Peyer's patch (tissue), 4 donors: ENCODE results near the gene CKS2. TPM values are rescaled to one million over a fixed set of nuclear protein-coding genes. Genes with fewer than 3 reads are reported as not detected.

Experiments used
- DNase-seq, 3 donors: peaks; one replicate each; pipeline ENCODE4 v3.0.0-alpha.2; 2017 to 2019
- H3K27ac ChIP-seq, 4 donors: fragments of 200-600 bp; sonication (generic); one replicate each; pipeline ENCODE4 v1.5.1; 2016 to 2019
- H3K27me3 ChIP-seq, 2 donors: fragments of 200-600 bp; sonication (generic); one replicate each; pipeline ENCODE4 v1.5.1; 2019
- H3K36me3 ChIP-seq, 3 donors: fragments of 200-600 bp; sonication (generic); one replicate each; pipeline ENCODE4 v1.5.1; 2016 to 2019
- H3K4me1 ChIP-seq, 4 donors: fragments of 200-600 bp; sonication (generic); one replicate each; pipeline ENCODE4 v1.5.1; 2016 to 2019
- H3K4me3 ChIP-seq, 4 donors: fragments of 200-600 bp; sonication (generic); 1 replicate in 3 of 4; 2 replicates in 1 of 4; pipeline ENCODE4 v1.5.1; 2016 to 2019; ENCODE audit warnings: mild to moderate bottlenecking in 1 of 4
- H3K9me3 ChIP-seq, 4 donors: fragments of 200-600 bp; sonication (generic); one replicate each; pipeline ENCODE4 v1.5.1; 2016 to 2019; ENCODE audit warnings: mild to moderate bottlenecking in 1 of 4
- CTCF ChIP-seq, 6 experiments: fragments of 450-650 bp in 4 of 6; fragments of 200-600 bp in 2 of 6; sonication (generic) in 1 of 6; IDR thresholded peaks; one replicate each; pipeline ENCODE4 v1.5.1; 2017 to 2019; ENCODE audit warnings: antibody characterized with exemption in 6 of 6, mild to moderate bottlenecking in 3 of 6, moderate library complexity in 1 of 6
- POLR2A ChIP-seq, 2 donors: fragments of 450-650 bp; IDR thresholded peaks; one replicate each; pipeline ENCODE4 v1.5.1; 2017; ENCODE audit warnings: antibody characterized with exemption in 2 of 2, mild to moderate bottlenecking in 2 of 2, moderate library complexity in 2 of 2
- total RNA-seq, 4 donors: library from RNA; depleted of rRNA; stranded (reverse); fragments of >200 nt; gene quantifications; one replicate each; pipeline ENCODE4 v1.1.0, GENCODE V29; 2016

CKS2 gene
- total RNA-seq, 4 donors from 2014 or later, result 11.9 to 42.1 (median 17.8) TPM

GRCh38 chr9:89323390-89323789 lies 12.4 kb downstream of the CKS2 start:
- TF ChIP-seq CTCF (IDR thresholded peaks at IDR 0.05), result no peak
- TF ChIP-seq POLR2A (IDR thresholded peaks at IDR 0.05), result no peak
- peaks cover 0 to 31% (median 8%) of the 10 kb centered on the region in 4 donors for H3K4me1 ChIP-seq
- no peaks in the 10 kb centered on the region for H3K27me3 ChIP-seq
- H3K9me3 ChIP-seq, result no peaks in the 10 kb centered on the region
- DNase-seq, result peak in 1 of 3 donors; percentile 57
- H3K4me3 ChIP-seq, result no peak overlapping the region
- H3K27ac ChIP-seq, result no peak overlapping the region
- peaks cover 0 to 29% (median 0%) of the 10 kb centered on the region in 3 donors for H3K36me3 ChIP-seq

- TF ChIP-seq CTCF (IDR thresholded peaks at IDR 0.05) (no peak), POLR2A (IDR thresholded peaks at IDR 0.05) (no peak)
- H3K27me3 ChIP-seq, result no peaks in the 10 kb centered on the region
- DNase-seq, result no peak
- H3K9me3 ChIP-seq, result no peaks in the 10 kb centered on the region
- no peak overlapping the region for H3K4me3 ChIP-seq
- peaks cover 0 to 52% (median 0%) of the 10 kb centered on the region in 3 donors for H3K36me3 ChIP-seq
- H3K4me1 ChIP-seq, result peaks cover 0 to 16% (median 5%) of the 10 kb centered on the region in 4 donors
- no peak overlapping the region for H3K27ac ChIP-seq
Observed at GRCh38 chr9:89325733-89326132, 14.7 kb downstream of the CKS2 start.

- H3K27me3 ChIP-seq, result no peaks in the 10 kb centered on the region
- no peak for DNase-seq
- no peak overlapping the region for H3K4me3 ChIP-seq
- H3K9me3 ChIP-seq, result no peaks in the 10 kb centered on the region
- no peak overlapping the region for H3K27ac ChIP-seq
- H3K36me3 ChIP-seq, result peaks cover 0 to 68% (median 0%) of the 10 kb centered on the region in 3 donors
- TF ChIP-seq POLR2A (IDR thresholded peaks at IDR 0.05) (no peak), CTCF (IDR thresholded peaks at IDR 0.05) (no peak)
- peaks cover 0 to 8% (median 3%) of the 10 kb centered on the region in 4 donors for H3K4me1 ChIP-seq
Observed at GRCh38 chr9:89328064-89328463, 17.1 kb downstream of the CKS2 start.

GRCh38 chr9:89329917-89330316 lies 18.9 kb downstream of the CKS2 start:
- no peaks in the 10 kb centered on the region for H3K9me3 ChIP-seq
- H3K27ac ChIP-seq, result no peak overlapping the region
- no peak overlapping the region for H3K4me3 ChIP-seq
- H3K4me1 ChIP-seq, result no peaks in the 10 kb centered on the region
- no peaks in the 10 kb centered on the region for H3K27me3 ChIP-seq
- TF ChIP-seq CTCF (IDR thresholded peaks at IDR 0.05) (no peak), POLR2A (IDR thresholded peaks at IDR 0.05) (no peak)
- peaks cover 0 to 87% (median 0%) of the 10 kb centered on the region in 3 donors for H3K36me3 ChIP-seq
- no peak for DNase-seq

GRCh38 chr9:89330513-89330912 lies 19.5 kb downstream of the CKS2 start:
- Histone ChIP-seq H3K4me1 (no peaks in the 10 kb centered on the region), H3K36me3 (peaks cover 0 to 92% (median 0%) of the 10 kb centered on the region in 3 donors), H3K27ac (no peak overlapping the region), H3K4me3 (no peak overlapping the region), H3K9me3 (no peaks in the 10 kb centered on the region), H3K27me3 (no peaks in the 10 kb centered on the region)
- no peak for TF ChIP-seq POLR2A (IDR thresholded peaks at IDR 0.05)
- TF ChIP-seq CTCF (IDR thresholded peaks at IDR 0.05), result no peak
- DNase-seq, result no peak

- H3K27ac ChIP-seq, result no peak overlapping the region
- no peaks in the 10 kb centered on the region for H3K9me3 ChIP-seq
- no peaks in the 10 kb centered on the region for H3K27me3 ChIP-seq
- no peak overlapping the region for H3K4me3 ChIP-seq
- DNase-seq, result no peak
- peaks cover 0 to 99% (median 5%) of the 10 kb centered on the region in 3 donors for H3K36me3 ChIP-seq
- H3K4me1 ChIP-seq, result no peaks in the 10 kb centered on the region
- TF ChIP-seq POLR2A (IDR thresholded peaks at IDR 0.05), result no peak
- TF ChIP-seq CTCF (IDR thresholded peaks at IDR 0.05), result no peak
Observed at GRCh38 chr9:89339807-89340206, 28.8 kb downstream of the CKS2 start.
